Inflammatory macrophage (primary cell): ENCODE measurements around the gene C2CD3.

Source experiments
- DNase-seq, 2 donors: peaks; one replicate each; pipeline ENCODE4 v3.0.0-alpha.2; 2020 to 2022

Gene C2CD3

GRCh38 chr11:73980001-73980961 is 190.5 kb downstream of the C2CD3 start:
- DNase-seq, result peak; percentile 63 to 66

- DNase-seq, result no peak
Observed at GRCh38 chr11:73978576-73979086, 192.2 kb downstream of the C2CD3 start.

- DNase-seq, result no peak
Observed at GRCh38 chr11:73977856-73978519, 192.8 kb downstream of the C2CD3 start.

DNA sequence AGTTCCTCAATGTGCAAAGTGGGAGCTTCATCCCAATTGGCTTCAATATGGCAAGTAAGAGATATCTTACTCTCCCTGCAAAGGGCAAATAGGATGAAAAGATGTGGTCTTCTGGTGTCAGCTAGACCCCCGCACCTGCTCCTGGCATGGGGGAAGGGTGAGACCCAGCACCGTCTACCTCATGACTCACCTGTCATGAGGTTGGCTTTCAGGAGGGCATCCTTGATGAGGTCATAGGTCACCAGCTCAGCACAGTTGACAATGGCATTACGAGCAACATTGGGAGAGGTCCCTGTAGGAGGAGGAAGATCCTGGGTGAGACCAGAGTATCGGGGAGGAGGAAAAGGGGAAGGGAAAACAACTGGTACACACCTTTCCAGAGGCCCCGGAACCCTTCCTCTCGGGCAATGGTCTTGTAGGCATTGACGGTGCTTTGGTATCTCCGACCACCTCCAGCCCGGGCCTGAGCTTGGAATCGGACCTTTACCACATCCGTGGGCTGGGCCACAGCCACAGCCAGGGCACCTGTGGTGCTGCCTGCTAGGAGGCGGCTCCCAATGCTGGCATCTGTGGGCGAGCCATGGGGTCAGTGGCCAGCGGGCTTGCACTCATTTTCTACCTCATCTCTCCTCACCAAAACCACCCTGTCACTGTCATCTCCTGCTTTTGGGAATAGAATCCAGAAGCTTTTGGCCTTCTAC is 194.2 kb downstream of the C2CD3 start:
- no peak for DNase-seq

DNA sequence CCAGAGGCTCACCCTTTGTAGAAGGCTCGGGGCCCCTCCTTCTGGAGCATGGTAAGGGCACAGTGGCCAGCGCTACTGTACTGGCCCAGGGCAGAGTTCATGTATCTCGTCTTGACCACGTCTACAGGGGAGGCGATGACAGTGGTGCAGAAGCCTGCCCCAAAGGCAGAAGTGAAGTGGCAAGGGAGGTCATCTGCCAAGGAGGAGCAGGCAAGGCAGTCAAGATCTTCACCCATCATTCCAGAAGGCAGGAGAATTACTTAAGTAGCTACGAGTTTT is 195.4 kb downstream of the C2CD3 start:
- no peak for DNase-seq

DNA sequence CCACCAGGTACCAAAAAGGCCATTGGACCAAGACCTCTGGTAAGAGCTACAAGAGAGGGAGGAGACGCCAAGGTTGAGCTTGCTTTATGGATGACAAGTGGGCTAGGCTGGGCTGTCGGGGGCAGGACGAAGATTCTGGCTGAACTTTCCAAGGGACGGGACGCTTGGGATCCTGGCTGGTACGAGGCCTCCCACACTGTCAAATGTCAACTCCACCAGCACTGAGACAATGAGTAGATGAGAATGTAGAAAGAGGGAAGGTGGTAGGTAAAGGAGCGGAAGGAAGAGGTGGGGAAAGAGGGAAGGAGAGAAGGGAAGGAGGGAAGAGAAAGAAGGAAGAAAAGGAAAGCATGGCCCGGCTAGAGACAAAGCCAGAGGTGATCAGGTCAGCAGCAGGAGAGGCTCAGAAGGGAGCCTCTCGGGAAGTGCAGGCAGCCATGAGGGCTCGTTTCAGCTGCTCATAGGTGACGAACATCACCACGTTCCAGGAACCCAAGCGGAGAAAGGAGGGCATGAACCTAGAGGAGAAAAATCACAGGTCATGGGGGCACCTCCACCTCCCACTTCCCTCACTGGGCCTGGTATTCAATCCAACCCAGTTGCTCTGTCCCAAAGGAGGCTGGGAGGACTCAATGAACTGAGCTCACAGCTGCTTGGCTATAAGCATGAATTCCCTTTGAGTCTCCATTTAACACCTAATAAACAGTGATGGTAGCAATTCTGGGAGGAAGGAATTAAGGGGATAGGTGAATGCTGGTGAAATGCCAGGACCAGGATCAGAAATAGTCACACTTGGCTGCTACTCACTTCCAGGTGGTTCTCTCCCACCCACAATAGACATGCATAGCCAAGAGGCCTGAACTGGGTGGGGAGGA is 196.0 kb downstream of the C2CD3 start:
- DNase-seq, result no peak

DNA sequence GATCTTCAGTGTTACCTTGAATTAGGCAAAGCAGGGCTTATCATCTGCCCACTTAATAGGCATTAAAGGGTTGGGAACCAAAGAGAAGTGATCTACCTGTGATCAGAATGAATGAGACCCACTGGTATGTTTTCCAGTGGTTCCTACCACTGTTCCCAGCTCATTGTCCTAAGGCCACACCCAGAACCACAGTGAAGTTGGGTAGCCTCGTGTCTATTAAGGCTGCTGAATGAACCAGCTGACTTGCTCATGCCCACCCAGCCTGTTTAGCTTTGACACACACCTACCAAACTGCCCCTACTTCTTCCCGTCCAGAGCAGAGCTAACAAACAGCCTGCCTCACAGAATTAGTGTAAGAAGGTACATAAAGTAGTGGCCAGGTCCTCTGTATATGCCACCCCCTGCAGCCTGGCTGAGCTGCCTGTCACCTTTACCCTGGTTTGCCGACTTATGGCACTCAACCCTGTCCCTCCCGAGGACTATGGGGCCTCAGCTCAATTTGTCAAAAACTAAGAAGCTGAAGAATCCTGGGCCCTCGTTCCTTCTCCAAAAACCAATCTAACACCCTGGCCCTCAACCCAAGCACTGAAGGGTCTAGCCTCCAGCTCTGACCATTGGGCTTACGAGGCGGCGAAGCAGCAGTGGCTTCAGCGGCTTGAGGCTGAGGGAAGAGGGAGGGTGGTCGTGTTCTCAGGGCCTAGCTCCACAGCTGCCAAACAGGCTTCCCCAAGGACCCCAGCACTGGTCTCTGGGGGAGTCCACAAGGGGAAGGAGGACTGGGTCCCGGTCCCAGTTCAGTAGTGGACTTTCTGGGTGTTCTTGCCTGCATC is 198.0 kb downstream of the C2CD3 start:
- DNase-seq, result no peak

DNA sequence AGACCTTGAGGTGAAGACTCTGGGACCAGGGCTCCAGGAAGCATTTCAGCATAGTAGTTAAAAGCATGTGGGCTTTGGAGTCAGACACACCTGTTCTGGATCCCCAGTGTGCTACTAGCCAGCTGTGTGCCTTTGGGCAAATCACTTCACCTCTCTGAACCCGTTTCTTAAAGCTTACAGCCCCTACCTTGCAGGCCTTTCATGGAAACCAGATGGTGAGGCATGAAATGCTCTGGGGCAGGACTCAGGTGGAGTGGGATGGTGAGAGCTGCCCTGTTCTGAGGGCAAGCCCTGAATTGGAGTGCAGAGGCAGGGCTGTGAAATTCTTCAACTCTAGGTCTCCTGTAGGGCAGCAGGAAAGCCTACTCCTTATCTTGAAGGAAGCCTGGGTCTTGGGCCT is 198.6 kb downstream of the C2CD3 start:
- DNase-seq, result no peak

GRCh38 chr11:73971175-73971719 is 199.6 kb downstream of the C2CD3 start:
- peak in 1 of 2 donors; percentile 12 for DNase-seq

DNA sequence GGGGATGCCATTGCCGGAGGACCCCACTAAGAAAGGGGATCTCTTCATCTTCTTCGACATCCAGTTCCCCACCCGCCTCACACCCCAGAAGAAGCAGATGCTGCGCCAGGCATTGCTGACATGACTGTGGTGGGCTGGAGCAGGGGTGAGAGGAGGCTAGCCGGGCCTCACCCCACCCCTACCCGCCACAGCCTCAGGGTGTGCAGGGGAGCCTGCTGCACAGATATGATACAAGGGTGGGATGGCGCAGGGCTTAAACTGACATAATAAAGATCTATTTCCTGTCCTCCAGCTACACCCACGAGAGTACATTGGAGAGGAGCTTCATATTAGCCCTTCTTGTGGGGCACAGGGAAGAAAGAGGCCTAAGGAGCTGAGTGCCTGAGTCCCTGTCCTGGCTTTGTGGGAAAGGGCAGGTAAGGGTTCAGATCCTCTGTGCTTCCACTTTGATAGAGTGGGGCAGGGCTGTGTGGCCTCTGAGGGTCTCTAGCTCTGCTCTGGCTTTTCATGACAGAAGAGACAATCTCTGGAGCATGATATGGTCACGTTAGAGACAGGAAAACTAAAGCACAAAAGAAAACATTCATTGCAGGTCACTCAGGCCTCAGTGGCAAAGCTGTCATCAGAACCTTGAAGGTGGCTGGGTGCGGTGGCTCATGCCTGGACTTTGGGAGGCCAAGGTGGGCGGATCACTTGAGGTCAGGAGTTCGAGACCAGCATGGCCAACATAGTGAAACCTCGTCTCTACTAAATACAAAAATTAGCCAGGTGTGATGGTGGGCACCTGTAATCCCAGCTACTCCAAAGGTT is 200.6 kb downstream of the C2CD3 start:
- no peak for DNase-seq

GRCh38 chr11:73969091-73969490 is 201.7 kb downstream of the C2CD3 start:
- no peak for DNase-seq

DNA sequence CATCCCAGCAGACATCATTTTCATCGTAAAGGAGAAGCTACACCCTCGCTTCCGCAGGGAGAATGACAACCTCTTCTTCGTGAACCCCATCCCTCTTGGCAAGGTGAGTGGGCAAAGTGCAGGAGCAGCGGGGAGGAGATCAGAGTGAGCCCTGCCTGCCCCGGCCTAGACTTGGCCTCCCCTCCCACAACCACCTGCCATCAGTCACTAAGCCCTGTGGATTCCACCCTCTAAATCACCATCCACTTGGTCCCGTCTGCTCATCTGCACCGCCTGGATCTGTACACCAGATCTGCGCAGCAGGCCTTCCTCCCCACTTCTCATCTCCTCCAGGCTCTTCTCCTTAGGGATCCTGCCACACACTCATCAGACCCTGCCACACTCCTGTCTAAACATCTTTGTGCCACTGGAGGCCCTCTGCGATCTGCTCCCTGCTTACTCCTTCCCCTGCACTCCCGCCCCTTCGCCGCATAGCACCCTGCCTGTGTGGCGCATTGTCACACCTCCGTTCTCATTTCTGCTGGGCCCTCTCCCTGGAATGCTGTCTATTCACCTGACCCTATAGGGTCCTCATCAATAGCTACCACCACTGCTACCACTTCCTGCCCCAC is 202.3 kb downstream of the C2CD3 start:
- DNase-seq, result no peak

DNA sequence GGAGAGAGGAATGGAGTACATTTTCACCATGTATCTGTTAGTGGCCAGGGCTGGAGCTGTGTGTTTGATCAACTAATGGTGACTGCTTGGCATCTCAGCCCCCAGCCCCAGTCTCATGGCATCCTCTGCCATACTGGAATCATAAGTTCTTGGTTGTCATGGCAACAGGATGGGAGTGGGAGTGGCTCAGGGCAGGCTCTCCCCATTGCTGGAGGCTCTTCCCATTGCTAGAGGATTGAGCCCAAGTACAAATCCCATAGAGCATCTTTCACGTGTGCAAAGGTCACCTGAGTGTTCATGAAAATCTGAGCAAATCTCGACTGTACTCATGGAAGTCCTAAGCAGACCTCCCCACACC is 205.1 kb downstream of the C2CD3 start:
- DNase-seq, result no peak

DNA sequence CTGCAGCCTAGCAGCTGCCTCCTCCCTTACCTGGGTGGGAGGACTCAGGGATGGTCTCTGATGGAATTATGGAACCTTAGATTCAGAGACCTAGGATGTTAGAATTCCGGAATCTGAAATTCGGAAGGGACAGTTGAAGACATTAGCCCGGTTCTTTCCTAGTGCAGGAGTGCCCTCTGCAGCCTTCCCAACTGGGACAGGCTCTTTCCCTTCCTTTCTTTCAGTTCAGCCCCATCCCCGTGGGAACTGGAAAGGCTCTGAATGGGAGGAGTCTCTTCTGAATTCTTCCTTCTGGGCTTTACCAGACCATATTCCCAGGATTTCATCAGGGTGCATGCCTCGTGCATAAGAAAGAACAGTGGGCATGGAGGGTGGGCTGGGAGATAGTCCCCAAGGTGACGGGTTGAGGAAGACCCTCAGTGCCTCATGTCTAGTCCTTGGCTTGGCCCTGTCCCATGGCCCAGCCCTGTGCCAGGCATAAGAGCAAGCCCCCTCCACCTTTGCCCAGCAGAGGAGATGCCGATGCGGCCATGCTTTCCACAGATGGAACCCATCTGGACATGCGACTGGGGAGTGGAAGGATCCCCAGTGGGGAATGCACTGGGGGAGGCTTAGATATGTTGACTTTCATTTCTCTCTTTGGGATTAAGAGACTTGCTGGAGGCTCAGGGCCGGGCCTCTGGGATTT is 205.6 kb downstream of the C2CD3 start:
- DNase-seq, result no peak

- DNase-seq, result no peak
Observed at GRCh38 chr11:73963861-73964260, 206.9 kb downstream of the C2CD3 start.
